Sigmoid colon (tissue), 4 donors: ENCODE results near the gene BTBD9.

ENCODE experiments used
- CTCF ChIP-seq, 4 experiments: fragments of 450-650 bp in 3 of 4; fragments of 200-600 bp in 1 of 4; IDR thresholded peaks; one replicate each; pipeline ENCODE4 v1.5.1; 2016 to 2019; ENCODE audit warnings: antibody characterized with exemption in 4 of 4, mild to moderate bottlenecking in 3 of 4, moderate library complexity in 2 of 4
- POLR2A ChIP-seq, 2 donors: fragments of 450-650 bp; IDR thresholded peaks; one replicate each; pipeline ENCODE4 v1.6.1; 2016; ENCODE audit warnings: antibody characterized with exemption in 2 of 2, mild to moderate bottlenecking in 2 of 2, moderate library complexity in 2 of 2
- POLR2AphosphoS5 ChIP-seq, 4 donors: sonication (generic); formaldehyde crosslinking; IDR thresholded peaks; one replicate each; pipeline ENCODE4 v1.6.1; 2017; ENCODE audit warnings: antibody characterized with exemption in 4 of 4

DNA sequence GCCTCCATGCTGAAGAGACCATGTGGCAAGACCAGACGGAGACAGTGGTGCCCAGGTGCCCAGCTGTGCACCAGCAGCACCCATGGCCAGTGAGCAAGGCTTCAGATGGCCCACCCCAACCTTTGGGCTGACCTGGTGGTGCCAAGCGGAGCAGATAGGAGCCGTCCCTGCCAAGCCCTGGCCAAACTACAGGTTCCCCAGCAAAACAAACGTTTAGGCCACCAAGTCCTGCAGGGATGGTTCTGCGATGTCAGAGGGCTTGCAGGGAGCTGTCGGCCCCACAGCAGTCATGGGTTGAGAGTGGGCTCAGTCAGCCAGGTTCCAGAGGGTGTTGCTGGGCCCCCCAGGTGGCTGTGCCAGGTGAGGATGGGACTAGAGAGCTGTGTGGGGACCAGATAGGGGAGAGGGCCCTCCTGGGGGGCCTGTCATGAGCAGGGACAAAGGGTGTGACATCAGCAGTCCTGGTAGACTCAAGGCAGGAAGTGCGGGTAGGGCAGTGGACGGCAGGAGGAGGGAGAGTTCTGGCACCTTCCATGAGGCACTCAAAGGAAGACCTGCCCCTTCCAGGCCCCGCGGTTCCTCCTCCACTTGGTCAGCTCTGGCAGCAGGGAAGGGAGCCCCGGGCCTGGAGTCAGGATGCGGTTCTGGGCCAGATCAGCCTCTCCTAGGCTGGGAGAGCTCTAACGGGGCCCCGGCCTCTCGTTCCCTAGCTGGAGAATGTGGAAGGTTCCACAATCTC, 477.8 kb downstream of the BTBD9 start:
- TF ChIP-seq CTCF (IDR thresholded peaks at IDR 0.05) (no peak), POLR2A (IDR thresholded peaks at IDR 0.05) (no peak), POLR2AphosphoS5 (IDR thresholded peaks at IDR 0.05) (no peak)
